Loucy (cell line): ENCODE measurements around the gene MGMT.

ENCODE experiments used
- H2AFZ ChIP-seq: fragments of 200-600 bp; sonication (generic); 2 replicates; pipeline ENCODE4 v1.6.0; 2016; ENCODE audit warnings: antibody characterized with exemption, mild to moderate bottlenecking, low read length, moderate library complexity
- H3F3A ChIP-seq: fragments of 200-600 bp; 2 replicates; pipeline ENCODE4 v1.6.0; 2016; ENCODE audit warnings: antibody characterized with exemption, low read depth, mild to moderate bottlenecking
- H3K27me3 ChIP-seq: fragments of 200-600 bp; sonication (generic); 2 replicates; pipeline ENCODE4 v1.6.1; 2014; ENCODE audit warnings: low read length, mild to moderate bottlenecking; ENCODE audit not compliant: insufficient read depth, poor library complexity, severe bottlenecking
- H3K36me3 ChIP-seq: fragments of 200-600 bp; sonication (generic); 2 replicates; pipeline ENCODE4 v1.6.1; 2016; ENCODE audit warnings: low read length; ENCODE audit not compliant: insufficient read depth
- H3K4me1 ChIP-seq: fragments of 200-600 bp; sonication (generic); 2 replicates; pipeline ENCODE4 v1.5.1; 2014; ENCODE audit warnings: low read length, mild to moderate bottlenecking; ENCODE audit not compliant: insufficient read depth, poor library complexity, severe bottlenecking
- H3K4me2 ChIP-seq: fragments of 200-600 bp; sonication (generic); 2 replicates; pipeline ENCODE4 v1.6.0; 2014; ENCODE audit warnings: antibody characterized with exemption, low read length, low read depth, mild to moderate bottlenecking; ENCODE audit not compliant: poor library complexity, severe bottlenecking
- H3K4me3 ChIP-seq: fragments of 200-600 bp; sonication (generic); 2 replicates; pipeline ENCODE4 v1.5.1; 2014; ENCODE audit warnings: low read length, mild to moderate bottlenecking, mixed read lengths; ENCODE audit not compliant: poor library complexity, severe bottlenecking
- H3K79me2 ChIP-seq: fragments of 200-600 bp; sonication (generic); 2 replicates; pipeline ENCODE4 v1.6.1; 2014; ENCODE audit warnings: low read length; ENCODE audit not compliant: insufficient read depth
- H3K9ac ChIP-seq: fragments of 200-600 bp; sonication (generic); 2 replicates; pipeline ENCODE4 v1.6.0; 2014; ENCODE audit warnings: mild to moderate bottlenecking, low read depth, low read length, moderate library complexity; ENCODE audit not compliant: poor library complexity, severe bottlenecking
- H3K9me2 ChIP-seq: fragments of 200-600 bp; sonication (generic); replicated peaks from 2 replicates; pipeline ENCODE4 v1.6.1; 2016; ENCODE audit warnings: low read depth, low read length, mixed read lengths
- H3K9me3 ChIP-seq: fragments of 200-600 bp; sonication (generic); 2 replicates; pipeline ENCODE4 v1.6.1; 2014; ENCODE audit warnings: mild to moderate bottlenecking, antibody characterized with exemption, low read length, low read depth; ENCODE audit not compliant: insufficient read depth
- H4K20me1 ChIP-seq: fragments of 200-600 bp; sonication (generic); 2 replicates; pipeline ENCODE4 v1.6.0; 2014; ENCODE audit warnings: antibody characterized with exemption, low read length, mild to moderate bottlenecking; ENCODE audit not compliant: insufficient read depth, poor library complexity, severe bottlenecking
- CTCF ChIP-seq: fragments of 200-600 bp; sonication (generic); conservative IDR thresholded peaks from 2 replicates; pipeline ENCODE4 v1.5.1; 2014; ENCODE audit warnings: mild to moderate bottlenecking, antibody characterized with exemption, low read length
- EZH2phosphoT487 ChIP-seq: fragments of 200-600 bp; IDR thresholded peaks from 2 replicates; pipeline ENCODE4 v1.6.1; 2018; ENCODE audit warnings: antibody characterized with exemption, mild to moderate bottlenecking, moderate library complexity, borderline replicate concordance

MGMT gene

GRCh38 chr10:129474642-129475041, 7.6 kb downstream of the MGMT start:
- Histone ChIP-seq H3K36me3 (no peaks in the 10 kb centered on the region), H3K9me3 (no peaks in the 10 kb centered on the region), H3K4me3 (no peak overlapping the region), H3F3A (no peaks in the 10 kb centered on the region), H3K79me2 (peaks cover 24% of the 10 kb centered on the region; the same call in 1 of the 2 replicates), H3K4me2 (no peak overlapping the region), H2AFZ (no peak overlapping the region), H3K9me2 (no peaks in the 10 kb centered on the region), H4K20me1 (no peaks in the 10 kb centered on the region), H3K9ac (no peak overlapping the region), H3K4me1 (peaks cover 12% of the 10 kb centered on the region), H3K27me3 (no peaks in the 10 kb centered on the region)
- TF ChIP-seq EZH2phosphoT487: no peak
- no peak for TF ChIP-seq CTCF

- H2AFZ ChIP-seq: no peak overlapping the region
- no peaks in the 10 kb centered on the region for H4K20me1 ChIP-seq
- H3K4me3 ChIP-seq: no peak overlapping the region
- no peaks in the 10 kb centered on the region for H3K27me3 ChIP-seq
- peaks cover 24% of the 10 kb centered on the region; the same call in 1 of the 2 replicates for H3K79me2 ChIP-seq
- H3K4me2 ChIP-seq: no peak overlapping the region
- H3K9me3 ChIP-seq: no peaks in the 10 kb centered on the region
- H3K9ac ChIP-seq: no peak overlapping the region
- no peak for TF ChIP-seq CTCF
- no peak for TF ChIP-seq EZH2phosphoT487
- H3F3A ChIP-seq: no peaks in the 10 kb centered on the region
- peaks cover 8% of the 10 kb centered on the region for H3K4me1 ChIP-seq
- no peaks in the 10 kb centered on the region for H3K36me3 ChIP-seq
- H3K9me2 ChIP-seq: no peaks in the 10 kb centered on the region
These were observed 9.4 kb downstream of the MGMT start for GRCh38 chr10:129476431-129476830.

GRCh38 chr10:129477051-129477450, 10.0 kb downstream of the MGMT start:
- H3K9me2 ChIP-seq: no peaks in the 10 kb centered on the region
- no peak overlapping the region for H3K4me3 ChIP-seq
- no peak overlapping the region for H3K9ac ChIP-seq
- H3K27me3 ChIP-seq: no peaks in the 10 kb centered on the region
- TF ChIP-seq CTCF: no peak
- H4K20me1 ChIP-seq: no peaks in the 10 kb centered on the region
- H2AFZ ChIP-seq: no peak overlapping the region
- peaks cover 1% of the 10 kb centered on the region for H3K4me1 ChIP-seq
- H3K9me3 ChIP-seq: peaks cover 2% of the 10 kb centered on the region; the same call in 1 of the 2 replicates
- H3K79me2 ChIP-seq: peaks cover 24% of the 10 kb centered on the region; the same call in 1 of the 2 replicates
- no peaks in the 10 kb centered on the region for H3F3A ChIP-seq
- no peaks in the 10 kb centered on the region for H3K36me3 ChIP-seq
- no peak overlapping the region for H3K4me2 ChIP-seq
